ENCODE measurements around the gene KIF22.

DNA sequence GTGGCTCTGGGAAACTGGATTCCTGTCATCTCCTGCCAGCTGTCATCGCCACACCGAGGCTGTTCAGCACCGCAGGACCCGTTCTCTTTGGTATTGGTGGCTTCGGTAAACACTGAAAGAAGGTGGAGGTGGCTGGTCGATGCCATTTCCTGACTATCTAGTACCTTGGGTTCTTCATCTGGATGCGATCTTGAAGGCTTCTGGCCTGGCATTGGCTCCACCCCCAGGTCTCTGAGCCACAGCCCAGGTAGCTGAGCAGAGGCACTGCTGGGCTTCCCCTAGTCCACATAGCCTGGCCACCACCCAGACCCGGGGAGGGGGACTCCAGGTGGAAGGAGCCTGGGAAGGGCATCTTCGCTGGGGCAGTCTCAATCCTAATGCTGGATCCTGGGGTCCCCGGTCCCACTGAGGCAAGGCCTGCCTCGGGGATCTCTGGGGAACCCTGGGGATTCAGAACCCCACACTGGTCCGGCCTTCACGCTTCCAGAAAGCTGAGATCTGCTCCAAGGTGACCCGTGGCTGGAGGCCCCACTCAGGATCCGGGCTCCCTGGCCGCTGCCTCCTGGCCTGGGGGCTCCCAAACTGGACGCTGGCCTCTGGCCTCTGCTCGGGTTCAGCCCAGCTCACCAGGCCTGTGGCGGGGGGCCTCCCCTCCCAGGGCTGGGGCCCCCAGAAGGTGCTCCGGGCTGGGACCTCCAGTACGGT is 46.6 kb upstream of the KIF22 start:
- TF ChIP-seq, protein P1, sequence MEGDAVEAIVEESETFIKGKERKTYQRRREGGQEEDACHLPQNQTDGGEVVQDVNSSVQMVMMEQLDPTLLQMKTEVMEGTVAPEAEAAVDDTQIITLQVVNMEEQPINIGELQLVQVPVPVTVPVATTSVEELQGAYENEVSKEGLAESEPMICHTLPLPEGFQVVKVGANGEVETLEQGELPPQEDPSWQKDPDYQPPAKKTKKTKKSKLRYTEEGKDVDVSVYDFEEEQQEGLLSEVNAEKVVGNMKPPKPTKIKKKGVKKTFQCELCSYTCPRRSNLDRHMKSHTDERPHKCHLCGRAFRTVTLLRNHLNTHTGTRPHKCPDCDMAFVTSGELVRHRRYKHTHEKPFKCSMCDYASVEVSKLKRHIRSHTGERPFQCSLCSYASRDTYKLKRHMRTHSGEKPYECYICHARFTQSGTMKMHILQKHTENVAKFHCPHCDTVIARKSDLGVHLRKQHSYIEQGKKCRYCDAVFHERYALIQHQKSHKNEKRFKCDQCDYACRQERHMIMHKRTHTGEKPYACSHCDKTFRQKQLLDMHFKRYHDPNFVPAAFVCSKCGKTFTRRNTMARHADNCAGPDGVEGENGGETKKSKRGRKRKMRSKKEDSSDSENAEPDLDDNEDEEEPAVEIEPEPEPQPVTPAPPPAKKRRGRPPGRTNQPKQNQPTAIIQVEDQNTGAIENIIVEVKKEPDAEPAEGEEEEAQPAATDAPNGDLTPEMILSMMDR (IDR thresholded peaks at IDR 0.05), result no peak
- TF ChIP-seq REST (IDR thresholded peaks at IDR 0.05; ENCODE audit: insufficient read depth in 1 of 2, low read depth in 2 of 2, low read length in 1 of 2) (no peak), POLR2AphosphoS5 (IDR thresholded peaks at IDR 0.05; ENCODE audit: low read depth, low read length) (no peak), TCF7L2 (IDR thresholded peaks at IDR 0.05; ENCODE audit: low read depth, low read length) (no peak), SIN3A (IDR thresholded peaks at IDR 0.05; ENCODE audit: borderline replicate concordance, insufficient read depth, low read depth, low read length) (no peak)
